ENCODE data around the gene AGER. TPM values are rescaled to one million over a fixed set of nuclear protein-coding genes. Genes with fewer than 3 reads are reported as not detected.
A peak's percentile ranks its signal among the peaks of the same experiment; 100 is the strongest.

Gene AGER
- total and polyA plus RNA-seq, 2 donors (not counting 1 experiment from before 2014, with no cell fraction given) = 29.9 to 38.8 TPM

DNA sequence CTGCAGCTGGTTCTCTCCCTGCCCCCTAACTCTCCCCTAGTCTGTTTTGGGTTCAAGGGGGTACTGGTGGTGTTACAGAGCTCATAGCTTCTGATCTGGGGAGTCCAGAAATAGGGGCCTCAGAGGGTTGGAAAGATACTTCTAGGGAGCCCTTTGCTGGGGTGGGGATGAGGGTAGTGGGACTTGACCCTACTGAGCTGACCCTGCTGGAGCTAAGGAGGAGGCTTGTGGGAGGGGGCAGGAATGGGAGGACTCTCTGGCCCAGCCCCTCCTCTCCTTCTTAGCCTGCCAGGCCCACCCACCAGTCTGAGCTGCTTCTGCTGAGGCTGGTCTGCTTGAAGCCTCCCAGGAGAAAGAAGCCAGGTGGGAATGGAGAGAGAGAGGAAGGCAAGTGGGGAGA is 19.8 kb downstream of the AGER start, which contains the start of gene EGFL8:
Gene EGFL8, plus strand, starts transcription at position 301 of the 400 bp plus-strand sequence. CDS start 1,571 bp downstream, outside the sequence.
- H4K20me1 ChIP-seq (ENCODE audit: control insufficient read depth, insufficient read depth, low read length, poor library complexity, severe bottlenecking) = no peaks in the 10 kb centered on the region
- no peak within 1 kb of the TSS for H3K27ac Mint-ChIP-seq
- H3K4me3 ChIP-seq (ENCODE audit: control extremely low read depth in 1 of 5, extremely low read depth in 1 of 5, insufficient read depth in 1 of 5, low read depth in 2 of 5, low read length in 4 of 5) = no peak within 1 kb of the TSS
- peaks cover 8% of the 10 kb centered on the region for H3K4me1 Mint-ChIP-seq
- peaks cover 0 to 6% of the 10 kb centered on the region in 2 donors for H3K4me1 ChIP-seq (ENCODE audit: control insufficient read depth in 2 of 2, insufficient read depth in 2 of 2, low read length in 2 of 2)
- peaks cover 0 to 5% of the 10 kb centered on the region in 2 experiments for H3K36me3 ChIP-seq (replicated peaks in 1 of 2; ENCODE audit: control extremely low read depth in 1 of 2, control insufficient read depth in 1 of 2, extremely low read depth in 1 of 2, insufficient read depth in 2 of 2, low read length in 1 of 2)
- peak; percentile 3 for DNase-seq
- H3K9me3 Mint-ChIP-seq (ENCODE audit: insufficient read depth) = no peaks in the 10 kb centered on the region
- no peak within 1 kb of the TSS for H3K4me2 ChIP-seq (replicated peaks; ENCODE audit: low read depth, low read length, poor library complexity, severe bottlenecking)
- ChIA-PET CTCF (interaction anchor here (0.9 to 1.2 kb wide), 2 partner anchors 25 to 46 kb away, joined by 3 read pairs; no protein-coding TSS in a partner anchor), POLR2A (no interaction called here)
- no peak within 1 kb of the TSS for H3K4me3 Mint-ChIP-seq
- intact Hi-C loops (cut with micrococcal nuclease) = no loop called here
- ATAC-seq (ENCODE audit: low read depth) = no peak
- H3K27ac ChIP-seq (ENCODE audit: low read length in 2 of 2) = no peak within 1 kb of the TSS
- H3K9ac ChIP-seq (ENCODE audit: low read length) = no peak within 1 kb of the TSS
- no peak for TF ChIP-seq EZH2 (IDR thresholded peaks at IDR 0.05; ENCODE audit: borderline replicate concordance, insufficient read depth, low read depth, low read length, poor library complexity, severe bottlenecking)
- TF ChIP-seq, protein P1, sequence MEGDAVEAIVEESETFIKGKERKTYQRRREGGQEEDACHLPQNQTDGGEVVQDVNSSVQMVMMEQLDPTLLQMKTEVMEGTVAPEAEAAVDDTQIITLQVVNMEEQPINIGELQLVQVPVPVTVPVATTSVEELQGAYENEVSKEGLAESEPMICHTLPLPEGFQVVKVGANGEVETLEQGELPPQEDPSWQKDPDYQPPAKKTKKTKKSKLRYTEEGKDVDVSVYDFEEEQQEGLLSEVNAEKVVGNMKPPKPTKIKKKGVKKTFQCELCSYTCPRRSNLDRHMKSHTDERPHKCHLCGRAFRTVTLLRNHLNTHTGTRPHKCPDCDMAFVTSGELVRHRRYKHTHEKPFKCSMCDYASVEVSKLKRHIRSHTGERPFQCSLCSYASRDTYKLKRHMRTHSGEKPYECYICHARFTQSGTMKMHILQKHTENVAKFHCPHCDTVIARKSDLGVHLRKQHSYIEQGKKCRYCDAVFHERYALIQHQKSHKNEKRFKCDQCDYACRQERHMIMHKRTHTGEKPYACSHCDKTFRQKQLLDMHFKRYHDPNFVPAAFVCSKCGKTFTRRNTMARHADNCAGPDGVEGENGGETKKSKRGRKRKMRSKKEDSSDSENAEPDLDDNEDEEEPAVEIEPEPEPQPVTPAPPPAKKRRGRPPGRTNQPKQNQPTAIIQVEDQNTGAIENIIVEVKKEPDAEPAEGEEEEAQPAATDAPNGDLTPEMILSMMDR (IDR thresholded peaks at IDR 0.05) = no peak
- no peaks in the 10 kb centered on the region for H3K27me3 Mint-ChIP-seq
- no peaks in the 10 kb centered on the region for H3K27me3 ChIP-seq (replicated peaks in 1 of 4; ENCODE audit: control extremely low read depth in 1 of 4, control insufficient read depth in 3 of 4, insufficient read depth in 4 of 4, low read length in 3 of 4)
- H3K79me2 ChIP-seq (ENCODE audit: control insufficient read depth, insufficient read depth, low read length) = no peaks in the 10 kb centered on the region
- no peak within 1 kb of the TSS for H2AFZ ChIP-seq (ENCODE audit: insufficient read depth, low read depth, low read length, poor library complexity, severe bottlenecking)
- no peaks in the 10 kb centered on the region for H3K9me3 ChIP-seq (ENCODE audit: control extremely low read depth in 1 of 3, control insufficient read depth in 2 of 3, insufficient read depth in 1 of 3, low read length in 2 of 3)

DNA sequence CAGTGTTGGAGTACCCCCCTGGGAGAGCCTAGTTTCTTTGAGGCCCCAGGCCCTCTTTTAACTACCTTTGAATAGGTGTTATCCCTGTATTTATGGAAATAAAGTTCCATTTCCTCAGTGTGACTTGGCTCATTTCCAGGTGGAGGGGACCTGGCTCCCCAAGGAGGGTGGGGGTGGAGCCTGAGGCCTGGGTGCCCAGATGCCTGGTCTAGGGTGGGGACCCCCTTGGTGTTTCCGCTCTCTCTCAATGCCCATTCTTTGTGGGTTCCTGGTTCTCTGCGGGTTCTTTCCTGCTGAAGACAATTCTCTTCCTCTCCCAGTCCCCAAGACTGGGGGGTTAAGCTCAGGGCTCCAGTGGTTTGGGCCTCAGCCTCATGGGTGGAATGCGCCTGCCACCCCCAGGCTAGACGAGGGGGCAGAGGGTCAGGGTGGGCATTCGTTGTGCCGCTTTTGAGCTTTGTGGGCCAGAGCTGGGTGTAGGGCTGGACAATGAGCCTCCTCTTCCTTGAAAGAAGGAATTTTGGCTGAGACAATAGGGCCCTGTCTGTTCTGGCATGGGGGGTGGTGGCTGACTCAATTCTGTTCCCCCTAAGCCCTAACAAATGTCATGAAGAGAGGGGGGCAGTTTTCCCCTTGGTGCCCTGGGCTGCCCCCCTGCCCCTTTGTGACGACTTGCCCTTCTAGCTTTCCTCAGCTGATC is 20.3 kb downstream of the AGER start:
- Mint-ChIP-seq H3K9me3 (ENCODE audit: insufficient read depth) (no peaks in the 10 kb centered on the region), H3K4me3 (no peak overlapping the region), H3K27me3 (no peaks in the 10 kb centered on the region), H3K4me1 (peaks cover 8% of the 10 kb centered on the region), H3K27ac (no peak overlapping the region)
- TF ChIP-seq, protein P1 (IDR thresholded peaks at IDR 0.05) = no peak
- TF ChIP-seq EZH2 (IDR thresholded peaks at IDR 0.05; ENCODE audit: borderline replicate concordance, insufficient read depth, low read depth, low read length, poor library complexity, severe bottlenecking) = no peak
- H3K9me3 ChIP-seq (ENCODE audit: control extremely low read depth in 1 of 3, control insufficient read depth in 2 of 3, insufficient read depth in 1 of 3, low read length in 2 of 3) = no peaks in the 10 kb centered on the region
- ChIA-PET CTCF (interaction anchor here (0.5 to 1.2 kb wide), 3 partner anchors 25 to 478 kb away, joined by 3 read pairs; no protein-coding TSS in a partner anchor), POLR2A (no interaction called here)
- no peaks in the 10 kb centered on the region for H3K27me3 ChIP-seq (replicated peaks in 1 of 4; ENCODE audit: control extremely low read depth in 1 of 4, control insufficient read depth in 3 of 4, insufficient read depth in 4 of 4, low read length in 3 of 4)
- WGBS (ENCODE audit: insufficient coverage) = 98% methylated on average over 5 of the region's 7 CpGs
- peak; percentile 3 for DNase-seq
- ATAC-seq (ENCODE audit: low read depth) = no peak
- no peaks in the 10 kb centered on the region for H4K20me1 ChIP-seq (ENCODE audit: control insufficient read depth, insufficient read depth, low read length, poor library complexity, severe bottlenecking)
- no peak overlapping the region for H3K4me2 ChIP-seq (replicated peaks; ENCODE audit: low read depth, low read length, poor library complexity, severe bottlenecking)
- H3K27ac ChIP-seq (ENCODE audit: low read length in 2 of 2) = no peak overlapping the region
- H3K79me2 ChIP-seq (ENCODE audit: control insufficient read depth, insufficient read depth, low read length) = no peaks in the 10 kb centered on the region
- peaks cover 0 to 6% of the 10 kb centered on the region in 2 donors for H3K4me1 ChIP-seq (ENCODE audit: control insufficient read depth in 2 of 2, insufficient read depth in 2 of 2, low read length in 2 of 2)
- no peak overlapping the region for H3K4me3 ChIP-seq (ENCODE audit: control extremely low read depth in 1 of 5, extremely low read depth in 1 of 5, insufficient read depth in 1 of 5, low read depth in 2 of 5, low read length in 4 of 5)
- intact Hi-C loops (cut with micrococcal nuclease) = no loop called here
- no peak overlapping the region for H3K9ac ChIP-seq (ENCODE audit: low read length)
- peaks cover 0 to 3% of the 10 kb centered on the region in 2 experiments for H3K36me3 ChIP-seq (replicated peaks in 1 of 2; ENCODE audit: control extremely low read depth in 1 of 2, control insufficient read depth in 1 of 2, extremely low read depth in 1 of 2, insufficient read depth in 2 of 2, low read length in 1 of 2)
- no peak overlapping the region for H2AFZ ChIP-seq (ENCODE audit: insufficient read depth, low read depth, low read length, poor library complexity, severe bottlenecking)
